ENCODE measurements around the gene GPT2. TPM values are rescaled to one million over a fixed set of nuclear protein-coding genes. Genes with fewer than 3 reads are reported as not detected.

GPT2 gene
- total and polyA plus RNA-seq, 2 experiments from 2014 or later, result 41.0 to 51.3 TPM

- H3K4me3 ChIP-seq, result no peak overlapping the region
- WGBS (ENCODE audit: low lambda C conversion rate, missing lambda C conversion rate), result 93% methylated on average over 5 of the region's 5 CpGs
Observed at GRCh38 chr16:46845952-46846351, 38.2 kb upstream of the GPT2 start.

DNA sequence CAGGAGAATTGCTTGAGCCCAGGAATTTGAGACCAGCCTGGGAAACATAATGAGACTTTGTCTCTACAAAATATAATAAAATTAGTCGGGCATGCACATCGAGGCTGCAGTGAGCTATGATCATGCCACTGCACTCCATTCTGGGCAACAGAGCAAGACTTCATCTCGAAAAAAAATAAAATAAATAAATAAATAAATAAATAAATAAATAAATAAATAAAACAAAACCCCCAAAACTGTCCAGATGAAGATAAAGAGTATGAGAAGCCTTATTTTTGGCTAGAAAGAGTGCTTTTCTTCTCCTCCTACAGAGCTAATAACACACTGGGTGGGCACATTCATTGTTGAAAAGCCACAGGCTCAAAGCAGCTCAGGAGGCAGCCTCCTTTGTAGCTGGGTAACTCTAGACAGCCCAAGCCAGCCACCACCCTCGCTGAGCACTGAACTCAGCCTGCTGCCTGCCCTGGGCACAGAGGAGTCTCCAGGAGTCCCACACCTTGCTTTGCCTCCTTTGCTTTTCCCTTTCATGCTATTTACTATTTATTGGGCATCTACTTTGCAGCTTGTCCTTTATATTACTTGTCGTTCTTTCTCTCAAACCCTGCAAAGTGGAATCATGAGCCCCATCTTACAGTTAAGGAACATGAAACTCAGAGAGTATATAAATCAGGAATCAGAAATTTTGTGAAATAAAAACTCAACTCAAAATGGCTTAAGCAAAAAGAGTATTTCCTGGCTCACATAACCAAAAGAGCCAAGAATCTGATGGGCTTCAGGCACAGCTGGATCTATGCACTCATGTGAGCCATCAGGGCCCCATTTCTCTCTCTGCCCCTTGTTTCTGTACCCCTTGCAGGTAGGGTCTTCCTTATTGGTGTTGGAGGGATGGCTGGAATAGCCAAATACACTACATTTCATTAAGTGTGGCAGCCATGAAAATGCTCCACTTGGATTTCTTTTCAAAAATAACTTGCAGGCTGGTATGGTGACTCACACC is 35.1 kb upstream of the GPT2 start:
- no peak overlapping the region for H3K4me2 ChIP-seq
- no peak for DNase-seq (ENCODE audit: low spot score)
- no peak overlapping the region for H3K27ac ChIP-seq
- no peak overlapping the region for H3K4me3 ChIP-seq
- no peaks in the 10 kb centered on the region for H4K20me1 ChIP-seq (ENCODE audit: insufficient read depth, poor library complexity, severe bottlenecking)
- no peaks in the 10 kb centered on the region for H3K27me3 ChIP-seq
- peaks cover under 1% of the 10 kb centered on the region for H3K4me1 ChIP-seq (ENCODE audit: insufficient read depth)
- TF ChIP-seq EZH2phosphoT487 (IDR thresholded peaks at IDR 0.05; ENCODE audit: low read depth, severe bottlenecking, unreplicated experiment), result no peak
- TF ChIP-seq EZH2 (IDR thresholded peaks at IDR 0.05; ENCODE audit: borderline replicate concordance), result no peak
- TF ChIP-seq, protein P1, sequence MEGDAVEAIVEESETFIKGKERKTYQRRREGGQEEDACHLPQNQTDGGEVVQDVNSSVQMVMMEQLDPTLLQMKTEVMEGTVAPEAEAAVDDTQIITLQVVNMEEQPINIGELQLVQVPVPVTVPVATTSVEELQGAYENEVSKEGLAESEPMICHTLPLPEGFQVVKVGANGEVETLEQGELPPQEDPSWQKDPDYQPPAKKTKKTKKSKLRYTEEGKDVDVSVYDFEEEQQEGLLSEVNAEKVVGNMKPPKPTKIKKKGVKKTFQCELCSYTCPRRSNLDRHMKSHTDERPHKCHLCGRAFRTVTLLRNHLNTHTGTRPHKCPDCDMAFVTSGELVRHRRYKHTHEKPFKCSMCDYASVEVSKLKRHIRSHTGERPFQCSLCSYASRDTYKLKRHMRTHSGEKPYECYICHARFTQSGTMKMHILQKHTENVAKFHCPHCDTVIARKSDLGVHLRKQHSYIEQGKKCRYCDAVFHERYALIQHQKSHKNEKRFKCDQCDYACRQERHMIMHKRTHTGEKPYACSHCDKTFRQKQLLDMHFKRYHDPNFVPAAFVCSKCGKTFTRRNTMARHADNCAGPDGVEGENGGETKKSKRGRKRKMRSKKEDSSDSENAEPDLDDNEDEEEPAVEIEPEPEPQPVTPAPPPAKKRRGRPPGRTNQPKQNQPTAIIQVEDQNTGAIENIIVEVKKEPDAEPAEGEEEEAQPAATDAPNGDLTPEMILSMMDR (IDR thresholded peaks at IDR 0.05; ENCODE audit: poor library complexity), result no peak
- no peaks in the 10 kb centered on the region for H3K9me2 ChIP-seq (replicated peaks; ENCODE audit: insufficient read depth)
- WGBS (ENCODE audit: low lambda C conversion rate, missing lambda C conversion rate), result 83% methylated on average over 5 of the region's 5 CpGs
- H3K9me3 ChIP-seq (ENCODE audit: low read depth), result no peaks in the 10 kb centered on the region
- no peak overlapping the region for H2AFZ ChIP-seq
- no peaks in the 10 kb centered on the region for H3K36me3 ChIP-seq (replicated peaks; ENCODE audit: insufficient read depth, low read depth)
- H3K79me2 ChIP-seq, result no peaks in the 10 kb centered on the region

More at GRCh38 chr16:46845952-46846351, 38.2 kb upstream of the GPT2 start:
- no peaks in the 10 kb centered on the region for H3K4me1 ChIP-seq (ENCODE audit: insufficient read depth)
- no peak for TF ChIP-seq EZH2 (IDR thresholded peaks at IDR 0.05; ENCODE audit: borderline replicate concordance)
- no peak for TF ChIP-seq EZH2phosphoT487 (IDR thresholded peaks at IDR 0.05; ENCODE audit: low read depth, severe bottlenecking, unreplicated experiment)
- TF ChIP-seq, protein P1 (IDR thresholded peaks at IDR 0.05; ENCODE audit: poor library complexity), result no peak
- H3K27me3 ChIP-seq, result no peaks in the 10 kb centered on the region
- H3K9me3 ChIP-seq (ENCODE audit: low read depth), result no peaks in the 10 kb centered on the region
- H3K9me2 ChIP-seq (replicated peaks; ENCODE audit: insufficient read depth), result no peaks in the 10 kb centered on the region
- DNase-seq (ENCODE audit: low spot score), result no peak
- no peaks in the 10 kb centered on the region for H3K36me3 ChIP-seq (replicated peaks; ENCODE audit: insufficient read depth, low read depth)
- no peaks in the 10 kb centered on the region for H3K79me2 ChIP-seq
- H3K4me2 ChIP-seq, result no peak overlapping the region
- no peaks in the 10 kb centered on the region for H4K20me1 ChIP-seq (ENCODE audit: insufficient read depth, poor library complexity, severe bottlenecking)
- no peak overlapping the region for H2AFZ ChIP-seq
- no peak overlapping the region for H3K27ac ChIP-seq

GRCh38 chr16:46850619-46851555 is 33.3 kb upstream of the GPT2 start:
- Histone ChIP-seq H3K9me2 (replicated peaks; ENCODE audit: insufficient read depth) (no peaks in the 10 kb centered on the region), H4K20me1 (ENCODE audit: insufficient read depth, poor library complexity, severe bottlenecking) (no peaks in the 10 kb centered on the region), H3K79me2 (no peaks in the 10 kb centered on the region), H2AFZ (no peak overlapping the region), H3K4me1 (ENCODE audit: insufficient read depth) (peaks cover 4% of the 10 kb centered on the region), H3K27me3 (no peaks in the 10 kb centered on the region), H3K4me3 (no peak overlapping the region), H3K36me3 (replicated peaks; ENCODE audit: insufficient read depth, low read depth) (no peaks in the 10 kb centered on the region), H3K9me3 (ENCODE audit: low read depth) (no peaks in the 10 kb centered on the region), H3K4me2 (no peak overlapping the region), H3K27ac (no peak overlapping the region)
- no peak for TF ChIP-seq EZH2 (IDR thresholded peaks at IDR 0.05; ENCODE audit: borderline replicate concordance)
- WGBS (ENCODE audit: low lambda C conversion rate, missing lambda C conversion rate), result 72% methylated on average over 5 of the region's 5 CpGs
- DNase-seq (ENCODE audit: low spot score), result no peak

All from hepatocyte (in vitro differentiated cells).